MM.1S (cell line): Measurements from ENCODE around the gene PAX1.

Experiments
- DNase-seq: peaks from one replicate; pipeline ENCODE4 v3.0.0-alpha.2; 2015
- H2AFZ ChIP-seq: fragments of 300-600 bp; sonication (generic); 2 replicates; pipeline ENCODE4 v1.6.0; 2016; ENCODE audit warnings: antibody characterized with exemption, low read length
- H3F3A ChIP-seq: fragments of 300-600 bp; sonication (generic); 2 replicates; pipeline ENCODE4 v1.6.1; 2016; ENCODE audit warnings: mild to moderate bottlenecking, antibody characterized with exemption, low read length, moderate library complexity, mixed read lengths; ENCODE audit not compliant: insufficient read depth
- H3K27ac ChIP-seq: fragments of 300-600 bp; sonication (generic); 2 replicates; pipeline ENCODE4 v1.5.1; 2016; ENCODE audit warnings: mild to moderate bottlenecking, low read length
- H3K27me3 ChIP-seq: fragments of 300-600 bp; sonication (generic); replicated peaks from 2 replicates; pipeline ENCODE4 v1.6.0; 2016; ENCODE audit warnings: low read length; ENCODE audit not compliant: insufficient read depth
- H3K36me3 ChIP-seq: fragments of 300-600 bp; sonication (generic); replicated peaks from 2 replicates; pipeline ENCODE4 v1.6.1; 2016; ENCODE audit warnings: mild to moderate bottlenecking, low read length, mixed read lengths; ENCODE audit not compliant: insufficient read depth
- H3K4me1 ChIP-seq: fragments of 300-600 bp; sonication (generic); 2 replicates; pipeline ENCODE4 v1.6.1; 2016; ENCODE audit warnings: low read length, mixed read lengths
- H3K4me2 ChIP-seq: fragments of 300-600 bp; sonication (generic); 2 replicates; pipeline ENCODE4 v1.6.0; 2016; ENCODE audit warnings: low read depth, low read length
- H3K4me3 ChIP-seq: fragments of 300-600 bp; sonication (generic); 2 replicates; pipeline ENCODE4 v1.5.1; 2016; ENCODE audit warnings: low read length, mixed read lengths
- H3K79me2 ChIP-seq: fragments of 300-600 bp; sonication (generic); 2 replicates; pipeline ENCODE4 v1.6.1; 2016; ENCODE audit warnings: mixed run types, low read length, mixed read lengths
- H3K9ac ChIP-seq: fragments of 300-600 bp; sonication (generic); 2 replicates; pipeline ENCODE4 v1.6.1; 2016; ENCODE audit warnings: low read length, mixed read lengths
- H3K9me2 ChIP-seq: fragments of 300-600 bp; sonication (generic); replicated peaks from 2 replicates; pipeline ENCODE4 v1.6.1; 2016; ENCODE audit warnings: mild to moderate bottlenecking, low read length, mixed read lengths; ENCODE audit not compliant: insufficient read depth
- H3K9me3 ChIP-seq: fragments of 300-600 bp; sonication (generic); replicated peaks from 2 replicates; pipeline ENCODE4 v1.6.1; 2016; ENCODE audit warnings: mild to moderate bottlenecking, low read length, mixed read lengths; ENCODE audit not compliant: insufficient read depth
- H4K20me1 ChIP-seq: fragments of 300-600 bp; sonication (generic); 2 replicates; pipeline ENCODE4 v1.6.1; 2016; ENCODE audit warnings: mild to moderate bottlenecking, low read length, moderate library complexity, mixed read lengths; ENCODE audit not compliant: insufficient read depth
- CTCF ChIP-seq: fragments of 300-600 bp; sonication (generic); IDR thresholded peaks from 2 replicates; pipeline ENCODE4 v1.5.1; 2016; ENCODE audit warnings: antibody characterized with exemption, low read length, mixed read lengths
- EZH2 ChIP-seq: fragments of 300-600 bp; sonication (generic); optimal IDR thresholded peaks from 2 replicates; pipeline ENCODE3; 2017; ENCODE audit warnings: low read depth, mild to moderate bottlenecking, antibody characterized with exemption, low read length, mixed read lengths
- EZH2phosphoT487 ChIP-seq: fragments of 300-600 bp; sonication (generic); IDR thresholded peaks from 2 replicates; pipeline ENCODE4 v1.6.1; 2018; ENCODE audit warnings: antibody characterized with exemption, low read length

The PAX1 gene

GRCh38 chr20:21725892-21726291 is 20.4 kb downstream of the PAX1 start:
- H3K4me2 ChIP-seq, result no peak overlapping the region
- TF ChIP-seq EZH2, result no peak
- no peak for TF ChIP-seq EZH2phosphoT487
- TF ChIP-seq CTCF, result no peak
- no peak overlapping the region for H3K27ac ChIP-seq
- no peaks in the 10 kb centered on the region for H3F3A ChIP-seq
- H3K27me3 ChIP-seq, result no peaks in the 10 kb centered on the region
- H3K79me2 ChIP-seq, result no peaks in the 10 kb centered on the region
- no peak overlapping the region for H3K9ac ChIP-seq
- no peaks in the 10 kb centered on the region for H3K9me3 ChIP-seq
- no peak for DNase-seq
- no peaks in the 10 kb centered on the region for H3K9me2 ChIP-seq
- H3K4me1 ChIP-seq, result no peaks in the 10 kb centered on the region
- H3K4me3 ChIP-seq, result no peak overlapping the region
- no peaks in the 10 kb centered on the region for H4K20me1 ChIP-seq
- H3K36me3 ChIP-seq, result no peaks in the 10 kb centered on the region
- no peak overlapping the region for H2AFZ ChIP-seq

GRCh38 chr20:21729316-21729715 is 23.9 kb downstream of the PAX1 start:
- no peaks in the 10 kb centered on the region for H3K36me3 ChIP-seq
- no peak for TF ChIP-seq CTCF
- TF ChIP-seq EZH2phosphoT487, result no peak
- no peak for TF ChIP-seq EZH2
- no peaks in the 10 kb centered on the region for H3K27me3 ChIP-seq

GRCh38 chr20:21739161-21739560 is 33.7 kb downstream of the PAX1 start:
- Histone ChIP-seq H3K27me3 (no peaks in the 10 kb centered on the region), H3K27ac (no peak overlapping the region), H3K36me3 (no peaks in the 10 kb centered on the region), H3K9ac (no peak overlapping the region), H3K79me2 (no peaks in the 10 kb centered on the region), H3K4me3 (no peak overlapping the region), H4K20me1 (no peaks in the 10 kb centered on the region), H3K4me1 (no peaks in the 10 kb centered on the region), H2AFZ (no peak overlapping the region), H3K9me2 (no peaks in the 10 kb centered on the region), H3K9me3 (no peaks in the 10 kb centered on the region), H3K4me2 (no peak overlapping the region), H3F3A (no peaks in the 10 kb centered on the region)
- no peak for DNase-seq
- TF ChIP-seq EZH2phosphoT487, result no peak
- TF ChIP-seq EZH2, result no peak
- TF ChIP-seq CTCF, result no peak

More at GRCh38 chr20:21729316-21729715, 23.9 kb downstream of the PAX1 start:
- Histone ChIP-seq H3K9ac (no peak overlapping the region), H4K20me1 (no peaks in the 10 kb centered on the region), H3K4me2 (no peak overlapping the region), H2AFZ (no peak overlapping the region), H3K4me1 (no peaks in the 10 kb centered on the region), H3K27ac (no peak overlapping the region), H3K79me2 (no peaks in the 10 kb centered on the region), H3K4me3 (no peak overlapping the region), H3K9me3 (no peaks in the 10 kb centered on the region), H3K9me2 (no peaks in the 10 kb centered on the region), H3F3A (no peaks in the 10 kb centered on the region)
- no peak for DNase-seq
